ENCODE measurements around the gene APP.

APP gene

GRCh38 chr21:26170471-26171257 is at the start of gene APP:
APP (minus strand) TSS chr21:26170770; CDS start chr21:26170620, 150 bp downstream.
- in situ Hi-C loops (cut with HindIII; ENCODE audit: low sequenced_read_pairs), result no loop called here

- in situ Hi-C loops (cut with HindIII; ENCODE audit: low sequenced_read_pairs), result no loop called here
Observed at GRCh38 chr21:26212220-26212619, 41.6 kb upstream of the APP start.

- in situ Hi-C loops (cut with HindIII; ENCODE audit: low sequenced_read_pairs), result no loop called here
Observed at GRCh38 chr21:26210614-26211013, 40.0 kb upstream of the APP start.

GRCh38 chr21:26207021-26207420 is 36.5 kb upstream of the APP start:
- in situ Hi-C loops (cut with HindIII; ENCODE audit: low sequenced_read_pairs), result no loop called here

- in situ Hi-C loops (cut with HindIII; ENCODE audit: low sequenced_read_pairs), result no loop called here
Observed at GRCh38 chr21:26199456-26199855, 28.9 kb upstream of the APP start.

- in situ Hi-C loops (cut with HindIII; ENCODE audit: low sequenced_read_pairs), result no loop called here
Observed at GRCh38 chr21:26195708-26196107, 25.1 kb upstream of the APP start.

- in situ Hi-C loops (cut with HindIII; ENCODE audit: low sequenced_read_pairs), result no loop called here
Observed at GRCh38 chr21:26194811-26195251, 24.3 kb upstream of the APP start.

GRCh38 chr21:26194326-26194725 is 23.8 kb upstream of the APP start:
- in situ Hi-C loops (cut with HindIII; ENCODE audit: low sequenced_read_pairs), result no loop called here

GRCh38 chr21:26191609-26192008 is 21.0 kb upstream of the APP start:
- in situ Hi-C loops (cut with HindIII; ENCODE audit: low sequenced_read_pairs), result no loop called here

- in situ Hi-C loops (cut with HindIII; ENCODE audit: low sequenced_read_pairs), result loop anchor here (5.0 kb wide), 1 partner anchor 99 kb away; no protein-coding TSS in a partner anchor
Observed at GRCh38 chr21:26188422-26188821, 17.9 kb upstream of the APP start.

GRCh38 chr21:26185446-26185845 is 14.9 kb upstream of the APP start:
- in situ Hi-C loops (cut with HindIII; ENCODE audit: low sequenced_read_pairs), result loop anchor here (5.0 kb wide), 1 partner anchor 102 kb away; no protein-coding TSS in a partner anchor

GRCh38 chr21:26185021-26185420 is 14.5 kb upstream of the APP start:
- in situ Hi-C loops (cut with HindIII; ENCODE audit: low sequenced_read_pairs), result loop anchor here (5.0 kb wide), 1 partner anchor 102 kb away; no protein-coding TSS in a partner anchor

GRCh38 chr21:26179501-26179900 is 8.9 kb upstream of the APP start:
- in situ Hi-C loops (cut with HindIII; ENCODE audit: low sequenced_read_pairs), result no loop called here

- in situ Hi-C loops (cut with HindIII; ENCODE audit: low sequenced_read_pairs), result no loop called here
Observed at GRCh38 chr21:26177746-26178426, 7.3 kb upstream of the APP start.

- in situ Hi-C loops (cut with HindIII; ENCODE audit: low sequenced_read_pairs), result no loop called here
Observed at GRCh38 chr21:26177187-26177586, 6.6 kb upstream of the APP start.

GRCh38 chr21:26171258-26172100 is 909 bp upstream of the APP start:
- in situ Hi-C loops (cut with HindIII; ENCODE audit: low sequenced_read_pairs), result no loop called here

- in situ Hi-C loops (cut with HindIII; ENCODE audit: low sequenced_read_pairs), result no loop called here
Observed at GRCh38 chr21:26169611-26170470, 729 bp downstream of the APP start.

- in situ Hi-C loops (cut with HindIII; ENCODE audit: low sequenced_read_pairs), result no loop called here
Observed at GRCh38 chr21:26169061-26169610, 1.4 kb downstream of the APP start.

GRCh38 chr21:26168371-26168770 is 2.2 kb downstream of the APP start:
- in situ Hi-C loops (cut with HindIII; ENCODE audit: low sequenced_read_pairs), result no loop called here

- in situ Hi-C loops (cut with HindIII; ENCODE audit: low sequenced_read_pairs), result no loop called here
Observed at GRCh38 chr21:26167593-26167992, 3.0 kb downstream of the APP start.
